Natural killer cell (primary cell): ENCODE results near the gene ZBED1. TPM values are rescaled to one million over a fixed set of nuclear protein-coding genes. Genes with fewer than 3 reads are reported as not detected.
"Not testable (repeated sequence)": the region's sequence is repeated elsewhere in the genome, so short reads cannot be mapped to it uniquely, and the experiment has no call there.

Source experiments
- ATAC-seq, 3 donors: fragments of 150-1000 bp in 2 of 3; fragments of 200-7000 bp in 1 of 3; cut with Tn5 transposase; 1 replicate in 1 of 3; 2 replicates in 2 of 3; pipeline ENCODE4 v1.10.0; 2021; ENCODE audit warnings: mild to moderate bottlenecking in 2 of 3, moderate library complexity in 2 of 3
- DNase-seq, 2 donors: peaks; one replicate each; pipeline versions ENCODE4 v3.0.0 to v3.0.0-alpha.2; 2013 to 2021; ENCODE audit warnings: mixed read lengths in 1 of 2
- H3K27ac ChIP-seq: one replicate; pipeline ENCODE4 v1.5.1; 2013; ENCODE audit warnings: mild to moderate bottlenecking, low read length
- H3K27me3 ChIP-seq: one replicate; pipeline ENCODE4 v1.6.1; 2013; ENCODE audit warnings: low read length; ENCODE audit not compliant: control insufficient read depth, insufficient read depth
- H3K36me3 ChIP-seq: one replicate; pipeline ENCODE4 v1.6.1; 2013; ENCODE audit warnings: low read length; ENCODE audit not compliant: control insufficient read depth, insufficient read depth
- H3K4me1 ChIP-seq: one replicate; pipeline ENCODE4 v1.6.1; 2013; ENCODE audit warnings: low read length; ENCODE audit not compliant: control insufficient read depth, insufficient read depth
- H3K4me3 ChIP-seq: one replicate; pipeline ENCODE4 v1.5.1; 2013; ENCODE audit warnings: low read length
- H3K9me3 ChIP-seq: one replicate; pipeline ENCODE4 v1.6.1; 2013; ENCODE audit warnings: low read length; ENCODE audit not compliant: control insufficient read depth, insufficient read depth
- H3K27ac Mint-ChIP-seq, 2 donors: one replicate each; pipeline ENCODE4 v1.8.0; 2022; ENCODE audit warnings: mild to moderate bottlenecking in 2 of 2, mixed read lengths in 2 of 2, moderate library complexity in 1 of 2
- H3K27me3 Mint-ChIP-seq, 2 donors: one replicate each; pipeline ENCODE4 v1.8.0; 2022; ENCODE audit warnings: low read depth in 2 of 2, mixed read lengths in 2 of 2
- H3K36me3 Mint-ChIP-seq: one replicate; pipeline ENCODE4 v1.8.0; 2022; ENCODE audit warnings: mixed read lengths
- H3K4me1 Mint-ChIP-seq, 2 donors: one replicate each; pipeline ENCODE4 v1.8.0; 2022; ENCODE audit warnings: mixed read lengths in 2 of 2
- H3K4me3 Mint-ChIP-seq: one replicate; pipeline ENCODE4 v1.8.0; 2022; ENCODE audit warnings: mild to moderate bottlenecking, moderate library complexity, mixed read lengths
- H3K9me3 Mint-ChIP-seq, 2 donors: one replicate each; pipeline ENCODE4 v1.8.0; 2022; ENCODE audit warnings: mixed read lengths in 2 of 2
- CTCF ChIP-seq: fragments of 200-600 bp; IDR thresholded peaks from one replicate; pipeline ENCODE4 v1.8.0; 2022; ENCODE audit warnings: antibody characterized with exemption
- WGBS: methylation state at CpG from one replicate; pipeline ENCODE4 v1.1.7; 2013; ENCODE audit warnings: missing lambda C conversion rate; ENCODE audit not compliant: insufficient coverage; 5-methylcytosine and 5-hydroxymethylcytosine counted together
- intact Hi-C: fragments of 100-400 bp; cut with micrococcal nuclease; formaldehyde crosslinking; loops from one replicate; pipeline ENCODE4 v1.14.2; 2022
- total RNA-seq, 4 donors: library from RNA; stranded (reverse); fragments of 120-200 nt in 1 of 4; gene quantifications; one replicate each; pipeline versions ENCODE4 v1.2.3 to v1.2.4, GENCODE V29; 2013 to 2022

Gene ZBED1
- total RNA-seq, 3 donors from 2014 or later (not counting 1 experiment from before 2014, with no cell fraction given), result 30.5 to 36.3 (median 33.8) TPM

GRCh38 chrX:2538031-2538757 lies 37.4 kb upstream of the ZBED1 start:
- Mint-ChIP-seq H3K4me1 (no peaks in the 10 kb centered on the region), H3K9me3 (peaks cover 0 to 2% of the 10 kb centered on the region in 2 donors), H3K4me3 (no peak overlapping the region), H3K36me3 (no peaks in the 10 kb centered on the region), H3K27me3 (peaks cover 2 to 5% of the 10 kb centered on the region in 2 donors), H3K27ac (no peak overlapping the region)
- Histone ChIP-seq H3K27ac (no peak overlapping the region), H3K4me1 (no peaks in the 10 kb centered on the region), H3K4me3 (no peak overlapping the region), H3K9me3 (no peaks in the 10 kb centered on the region), H3K27me3 (peaks cover 2% of the 10 kb centered on the region), H3K36me3 (no peaks in the 10 kb centered on the region)
- 88% methylated on average over 15 of the region's 15 CpGs for WGBS
- ATAC-seq (no peak), DNase-seq (no peak)
- intact Hi-C loops, result no loop called here
- no peak for TF ChIP-seq CTCF

GRCh38 chrX:2536974-2537373 lies 36.2 kb upstream of the ZBED1 start:
- H3K36me3 Mint-ChIP-seq, result no peaks in the 10 kb centered on the region
- H3K4me1 Mint-ChIP-seq, result no peaks in the 10 kb centered on the region
- no peak overlapping the region for H3K27ac Mint-ChIP-seq
- H3K4me3 ChIP-seq, result no peak overlapping the region
- H3K4me1 ChIP-seq, result no peaks in the 10 kb centered on the region
- no peak for TF ChIP-seq CTCF
- H3K27ac ChIP-seq, result no peak overlapping the region
- ATAC-seq, result no peak
- no peaks in the 10 kb centered on the region for H3K9me3 ChIP-seq
- H3K36me3 ChIP-seq, result no peaks in the 10 kb centered on the region
- DNase-seq, result no peak
- 89% methylated on average over 5 of the region's 5 CpGs for WGBS
- H3K4me3 Mint-ChIP-seq, result no peak overlapping the region
- H3K27me3 ChIP-seq, result peaks cover 2% of the 10 kb centered on the region
- peaks cover 0 to 2% of the 10 kb centered on the region in 2 donors for H3K9me3 Mint-ChIP-seq
- H3K27me3 Mint-ChIP-seq, result peaks cover 0 to 5% of the 10 kb centered on the region in 2 donors
- intact Hi-C loops, result no loop called here

GRCh38 chrX:2536141-2536540 lies 35.4 kb upstream of the ZBED1 start:
- intact Hi-C loops, result no loop called here
- WGBS, result 13% methylated on average over 6 of the region's 7 CpGs
- no peaks in the 10 kb centered on the region for H3K36me3 Mint-ChIP-seq

DNA sequence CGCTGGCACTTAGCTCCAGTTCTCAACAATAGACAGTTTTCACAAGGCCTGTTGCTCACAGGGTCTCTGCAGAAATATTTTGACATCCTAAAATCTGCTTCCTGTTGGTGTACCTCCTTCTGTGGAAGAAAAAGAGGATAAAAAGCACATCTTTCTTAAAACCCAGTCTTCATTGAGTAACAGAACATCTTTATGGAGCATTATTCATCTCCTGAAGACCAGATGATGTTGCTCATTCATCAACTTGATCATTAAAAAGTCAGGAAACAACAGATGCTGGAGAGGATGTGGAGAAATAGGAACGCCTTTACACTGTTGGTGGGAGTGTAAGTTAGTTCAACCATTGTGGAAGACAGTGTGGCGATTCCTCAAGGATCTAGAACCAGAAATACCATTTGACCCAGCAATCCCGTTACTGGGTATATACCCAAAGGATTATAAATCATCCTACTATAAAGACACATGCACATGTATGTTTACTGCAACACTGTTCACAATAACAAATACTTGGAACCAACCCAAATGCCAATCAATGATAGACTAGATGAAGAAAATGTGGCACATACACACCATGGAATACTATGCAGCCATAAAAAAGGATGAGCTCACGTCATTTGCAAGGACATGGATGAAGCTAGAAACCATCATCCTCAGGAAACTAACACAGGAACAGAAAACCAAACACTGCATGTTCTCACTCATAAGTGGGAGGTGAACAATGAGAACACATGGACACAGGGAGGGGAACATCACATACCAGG lies 33.7 kb upstream of the ZBED1 start:
- H3K4me1 Mint-ChIP-seq, H3K36me3 ChIP-seq, ATAC-seq, H3K27me3 ChIP-seq, H3K36me3 Mint-ChIP-seq, H3K27ac Mint-ChIP-seq, H3K4me3 ChIP-seq, H3K9me3 Mint-ChIP-seq, H3K27me3 Mint-ChIP-seq, H3K27ac ChIP-seq, H3K9me3 ChIP-seq, H3K4me1 ChIP-seq, DNase-seq, intact Hi-C loops, H3K4me3 Mint-ChIP-seq: not testable (repeated sequence)
- 65% methylated on average over 3 of the region's 5 CpGs for WGBS

More at GRCh38 chrX:2536141-2536540, 35.4 kb upstream of the ZBED1 start:
- Mint-ChIP-seq H3K4me3 (no peak overlapping the region), H3K27me3 (peaks cover 0 to 5% of the 10 kb centered on the region in 2 donors), H3K4me1 (no peaks in the 10 kb centered on the region), H3K27ac (no peak overlapping the region), H3K9me3 (peaks cover 0 to 2% of the 10 kb centered on the region in 2 donors)
- Histone ChIP-seq H3K4me3 (no peak overlapping the region), H3K9me3 (no peaks in the 10 kb centered on the region), H3K27me3 (peaks cover 2% of the 10 kb centered on the region), H3K36me3 (no peaks in the 10 kb centered on the region), H3K4me1 (no peaks in the 10 kb centered on the region), H3K27ac (no peak overlapping the region)
- DNase-seq (no peak), ATAC-seq (no peak)
- no peak for TF ChIP-seq CTCF
